HepG2 (cell line): ENCODE measurements around the gene CCL7. TPM values are rescaled to one million over a fixed set of nuclear protein-coding genes. Genes with fewer than 3 reads are reported as not detected.

ENCODE experiments used
- ATAC-seq: fragments of 200-7000 bp; cut with Tn5 transposase; 3 replicates; pipeline ENCODE4 v1.9.1; 2020; ENCODE audit warnings: mild to moderate bottlenecking, moderate library complexity
- BruUV-seq: library from RNA; stranded (reverse); fragments of 400-500 nt; replicated peaks from 2 replicates; lab custom pipeline; 2021; lab: Mats Ljungman, UMichigan
- CTCF ChIA-PET: fragments of 300-600 bp; formaldehyde crosslinking; extraction: SDS; loops from one replicate; lab custom pipeline; 2021; ENCODE audit warnings: low total read pairs, inconsistent platforms, low intra/inter-chr PET ratio; lab: Yijun Ruan, JAX
- POLR2A ChIA-PET: fragments of 350-600 bp; sonication (Branson Sonifier 250); formaldehyde crosslinking; loops from one replicate; lab custom pipeline; 2020; ENCODE audit warnings: antibody characterized with exemption, inconsistent platforms; lab: Yijun Ruan, JAX
- DNase-seq: peaks from one replicate; pipeline ENCODE4 v3.0.0-alpha.2; 2015; ENCODE audit warnings: low spot score
- FAIRE-seq: peaks from 3 replicates; lab custom pipeline; 2011; peaks lifted over from hg19 to GRCh38; lab: Jason Lieb, UNC
- H2AFZ ChIP-seq: one replicate; pipeline ENCODE4 v1.6.1; 2011; ENCODE audit warnings: low read length, inconsistent platforms
- H3K27ac ChIP-seq: fragments of 300-600 bp; 3 replicates; pipeline ENCODE4 v1.8.0; 2011; ENCODE audit warnings: mixed run types, mild to moderate bottlenecking, mixed read lengths, low read length, inconsistent platforms; ENCODE audit not compliant: insufficient read depth; ENCODE audit errors: extremely low read length
- H3K27me3 ChIP-seq, 2 experiments: fragments of 200-600 bp in 1 of 2; 2 replicates in 1 of 2; 3 replicates in 1 of 2; pipeline versions ENCODE4 v1.6.0 to v1.8.0; 2011; ENCODE audit warnings: low read length in 2 of 2, mild to moderate bottlenecking in 2 of 2, moderate library complexity in 2 of 2, inconsistent platforms in 1 of 2; ENCODE audit not compliant: insufficient read depth in 2 of 2, control insufficient read depth in 1 of 2
- H3K36me3 ChIP-seq, 2 experiments: fragments of 200-600 bp in 1 of 2; replicated peaks in 1 of 2; 2 replicates in 1 of 2; 3 replicates in 1 of 2; pipeline versions ENCODE4 v1.5.1 to v1.8.0; 2011; ENCODE audit warnings: low read length in 2 of 2, inconsistent platforms in 1 of 2; ENCODE audit not compliant: insufficient read depth in 2 of 2, control insufficient read depth in 1 of 2
- H3K4me1 ChIP-seq: 2 replicates; pipeline ENCODE4 v1.5.1; 2012; ENCODE audit warnings: low read length, inconsistent platforms; ENCODE audit not compliant: insufficient read depth
- H3K4me2 ChIP-seq: 2 replicates; pipeline ENCODE4 v1.6.0; 2011; ENCODE audit warnings: low read depth, low read length, inconsistent platforms
- H3K4me3 ChIP-seq, 3 experiments: fragments of 200-600 bp in 1 of 3; sonication (generic), shearing (Covaris generic) in 1 of 3; replicated peaks in 1 of 3; 2 replicates each; pipeline ENCODE4 v1.5.1; 2011 to 2016; ENCODE audit warnings: low read length in 3 of 3, inconsistent platforms in 2 of 3, low read depth in 2 of 3, mild to moderate bottlenecking in 2 of 3, control low read depth in 1 of 3, mixed read lengths in 1 of 3; ENCODE audit not compliant: insufficient read depth in 1 of 3
- H3K79me2 ChIP-seq: one replicate; pipeline ENCODE4 v1.6.1; 2011; ENCODE audit warnings: low read length, inconsistent platforms; ENCODE audit not compliant: insufficient read depth
- H3K9ac ChIP-seq: 2 replicates; pipeline ENCODE4 v1.6.0; 2011; ENCODE audit warnings: mild to moderate bottlenecking, low read depth, low read length, inconsistent platforms; ENCODE audit not compliant: insufficient read depth
- H3K9me3 ChIP-seq: 2 replicates; pipeline ENCODE4 v1.5.1; 2012; ENCODE audit warnings: mild to moderate bottlenecking, low read length
- H4K20me1 ChIP-seq: 2 replicates; pipeline ENCODE4 v1.6.0; 2011; ENCODE audit warnings: inconsistent platforms, mild to moderate bottlenecking, low read length, moderate library complexity; ENCODE audit not compliant: insufficient read depth
- BRD4 ChIP-seq: sonication (generic); formaldehyde crosslinking; IDR thresholded peaks from 2 replicates; pipeline ENCODE4 v1.4.0; 2020; ENCODE audit warnings: missing genetic modification reagents
- MAFF ChIP-seq: IDR thresholded peaks from 2 replicates; pipeline ENCODE4 v1.6.1; 2011; ENCODE audit warnings: low read depth, low read length, improper control_type of control experiment
- MAFK ChIP-seq, 2 experiments: IDR thresholded peaks in 1 of 2; conservative IDR thresholded peaks in 1 of 2; 2 replicates each; pipeline ENCODE4 v1.6.1; 2011; ENCODE audit warnings: improper control_type of control experiment in 2 of 2, low read length in 2 of 2
- NFE2L2 ChIP-seq: fragments of 150-350 bp; IDR thresholded peaks from 2 replicates; pipeline ENCODE4 v1.6.1; 2014; ENCODE audit warnings: low read length
- ZNF577 ChIP-seq: sonication (generic); formaldehyde crosslinking; IDR thresholded peaks from 2 replicates; pipeline ENCODE4 v1.4.0; 2020; ENCODE audit warnings: mild to moderate bottlenecking, low read depth, missing genetic modification reagents, borderline replicate concordance
- WGBS: methylation state at CpG from one replicate; pipeline ENCODE4 v1.1.6; 2017; ENCODE audit warnings: low lambda C conversion rate; 5-methylcytosine and 5-hydroxymethylcytosine counted together
- in situ Hi-C: cut with HindIII; loops from 2 replicates; pipeline ENCODE4 v1.10.0; 2017; ENCODE audit warnings: low pct_unique_long_range_greater_than_20kb; ENCODE audit not compliant: extremely low pct_ligation_motif_present
- intact Hi-C: fragments of 100-400 bp; cut with micrococcal nuclease; formaldehyde crosslinking; loops from one replicate; pipeline ENCODE4 v1.10.0; 2022; ENCODE audit not compliant: unreplicated experiment
- polyA plus RNA-seq, 8 experiments: library from polyadenylated mRNA; depleted of rRNA in 3 of 8; stranded (reverse) in 7 of 8; unstranded in 1 of 8; fragments of >200 nt; fragmentation: Illumina TruSeq in 4 of 8; extraction: Trizol in 4 of 8; gene quantifications; 2 replicates each; pipeline versions ENCODE4 v1.2.1 to v1.2.3, GENCODE V29; 2011 to 2016; ENCODE audit warnings: low read depth in 4 of 8, missing spikeins in 1 of 8, mixed read lengths in 1 of 8; ENCODE audit not compliant: insufficient read depth in 1 of 8
- total RNA-seq, 5 experiments: library from RNA; depleted of rRNA; stranded (reverse); fragments of >200 nt; fragmentation: Illumina TruSeq; extraction: Trizol; gene quantifications; 2 replicates each; pipeline ENCODE4 v1.2.3, GENCODE V29; 2016; ENCODE audit warnings: low read depth in 1 of 5
- TF ChIP-seq, protein P1 (sequence below): sonication (generic); formaldehyde crosslinking; IDR thresholded peaks from 2 replicates; pipeline ENCODE4 v1.4.0; 2020; ENCODE audit warnings: missing genetic modification reagents, borderline replicate concordance
- TF ChIP-seq, protein P2 (sequence below): sonication (generic); formaldehyde crosslinking; IDR thresholded peaks from 2 replicates; pipeline ENCODE4 v1.4.0; 2020; ENCODE audit warnings: mild to moderate bottlenecking, missing genetic modification reagents

CCL7 gene
- total and polyA plus RNA-seq, 2 of the 13 experiments (the other 11 are each of a cell fraction or from before 2014, with no cell fraction given): not detected

DNA sequence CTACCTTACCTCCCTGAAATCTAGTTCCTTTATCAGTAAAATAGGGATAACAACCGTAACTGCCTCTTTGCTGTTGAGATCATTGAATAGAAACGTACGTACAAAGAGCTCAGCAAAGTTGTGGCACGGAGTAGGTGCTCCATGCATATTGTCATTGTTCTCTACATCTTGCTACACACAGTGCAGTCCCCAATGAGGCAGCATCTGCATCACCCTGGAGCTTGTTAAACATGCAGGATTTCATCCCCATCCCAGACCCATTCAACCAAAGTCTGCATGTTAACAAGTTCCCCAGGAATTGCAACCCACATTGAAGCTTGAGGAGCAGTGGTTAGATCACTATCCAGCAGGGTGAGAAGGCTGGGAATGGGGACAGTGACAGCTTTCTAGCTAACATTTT, 48.6 kb upstream of the CCL7 start (continued):
- TF ChIP-seq ZNF577 (CRISPR knock-in tag): no peak
- no peak for TF ChIP-seq BRD4 (CRISPR knock-in tag)

DNA sequence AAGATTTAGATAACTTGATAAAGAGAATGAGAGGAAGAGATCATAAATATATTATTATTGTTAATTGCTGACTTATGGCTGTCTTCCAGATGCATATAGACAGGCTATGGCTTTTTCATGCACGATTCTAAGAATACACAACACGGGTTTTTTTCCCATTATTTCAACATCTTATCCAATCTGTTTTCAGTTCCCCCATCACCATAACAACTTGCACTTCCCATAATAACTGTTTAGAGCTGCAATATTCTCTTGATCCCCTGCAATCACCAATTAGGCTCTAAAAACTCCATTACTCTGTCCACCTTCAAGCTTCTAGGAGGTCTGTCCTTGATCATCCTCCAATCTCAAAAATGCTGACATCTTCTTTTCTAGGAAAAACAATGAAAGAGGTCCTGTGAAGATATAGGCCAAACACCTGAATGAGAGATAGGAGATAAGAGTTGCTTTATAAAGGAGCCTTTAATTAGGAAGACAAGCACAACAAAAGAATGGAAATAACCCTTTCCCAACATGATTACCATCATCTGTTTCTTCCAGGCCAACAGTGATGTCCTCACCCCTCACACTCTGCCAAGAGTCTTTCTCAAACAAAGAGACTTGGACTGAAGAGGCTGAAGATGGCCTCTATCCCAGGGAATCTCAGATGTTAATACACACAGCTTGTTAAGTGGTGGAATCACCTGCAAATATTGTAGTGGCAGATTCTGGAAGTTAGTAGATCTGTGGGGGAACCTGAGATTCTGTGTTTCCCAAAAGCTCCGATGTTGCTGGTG, 47.1 kb upstream of the CCL7 start:
- no peak for DNase-seq
- Histone ChIP-seq H3K4me3 (no peak overlapping the region), H3K36me3 (no peaks in the 10 kb centered on the region), H4K20me1 (no peaks in the 10 kb centered on the region), H3K4me2 (no peak overlapping the region), H3K9ac (no peak overlapping the region), H3K9me3 (peaks cover 38% of the 10 kb centered on the region), H3K27me3 (no peaks in the 10 kb centered on the region; a peak in 1 of 5 replicates), H3K27ac (no peak overlapping the region), H2AFZ (no peak overlapping the region), H3K79me2 (no peaks in the 10 kb centered on the region), H3K4me1 (no peaks in the 10 kb centered on the region)
- ATAC-seq: no peak
- ChIA-PET CTCF (no interaction called here), POLR2A (no interaction called here)
- no peak for FAIRE-seq
- no TSS peak for BruUV-seq
- TF ChIP-seq NFE2L2 (no peak), MAFK (conservative IDR thresholded peaks at IDR 0.05 in 1 of 2, IDR thresholded peaks at IDR 0.05 in 1 of 2; ENCODE audit: low read length in 2 of 2) (peak; percentile 83 to 90), MAFF (peak; percentile 83)
- TF ChIP-seq, protein P1, sequence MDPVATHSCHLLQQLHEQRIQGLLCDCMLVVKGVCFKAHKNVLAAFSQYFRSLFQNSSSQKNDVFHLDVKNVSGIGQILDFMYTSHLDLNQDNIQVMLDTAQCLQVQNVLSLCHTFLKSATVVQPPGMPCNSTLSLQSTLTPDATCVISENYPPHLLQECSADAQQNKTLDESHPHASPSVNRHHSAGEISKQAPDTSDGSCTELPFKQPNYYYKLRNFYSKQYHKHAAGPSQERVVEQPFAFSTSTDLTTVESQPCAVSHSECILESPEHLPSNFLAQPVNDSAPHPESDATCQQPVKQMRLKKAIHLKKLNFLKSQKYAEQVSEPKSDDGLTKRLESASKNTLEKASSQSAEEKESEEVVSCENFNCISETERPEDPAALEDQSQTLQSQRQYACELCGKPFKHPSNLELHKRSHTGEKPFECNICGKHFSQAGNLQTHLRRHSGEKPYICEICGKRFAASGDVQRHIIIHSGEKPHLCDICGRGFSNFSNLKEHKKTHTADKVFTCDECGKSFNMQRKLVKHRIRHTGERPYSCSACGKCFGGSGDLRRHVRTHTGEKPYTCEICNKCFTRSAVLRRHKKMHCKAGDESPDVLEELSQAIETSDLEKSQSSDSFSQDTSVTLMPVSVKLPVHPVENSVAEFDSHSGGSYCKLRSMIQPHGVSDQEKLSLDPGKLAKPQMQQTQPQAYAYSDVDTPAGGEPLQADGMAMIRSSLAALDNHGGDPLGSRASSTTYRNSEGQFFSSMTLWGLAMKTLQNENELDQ: no peak
- TF ChIP-seq, protein P2, sequence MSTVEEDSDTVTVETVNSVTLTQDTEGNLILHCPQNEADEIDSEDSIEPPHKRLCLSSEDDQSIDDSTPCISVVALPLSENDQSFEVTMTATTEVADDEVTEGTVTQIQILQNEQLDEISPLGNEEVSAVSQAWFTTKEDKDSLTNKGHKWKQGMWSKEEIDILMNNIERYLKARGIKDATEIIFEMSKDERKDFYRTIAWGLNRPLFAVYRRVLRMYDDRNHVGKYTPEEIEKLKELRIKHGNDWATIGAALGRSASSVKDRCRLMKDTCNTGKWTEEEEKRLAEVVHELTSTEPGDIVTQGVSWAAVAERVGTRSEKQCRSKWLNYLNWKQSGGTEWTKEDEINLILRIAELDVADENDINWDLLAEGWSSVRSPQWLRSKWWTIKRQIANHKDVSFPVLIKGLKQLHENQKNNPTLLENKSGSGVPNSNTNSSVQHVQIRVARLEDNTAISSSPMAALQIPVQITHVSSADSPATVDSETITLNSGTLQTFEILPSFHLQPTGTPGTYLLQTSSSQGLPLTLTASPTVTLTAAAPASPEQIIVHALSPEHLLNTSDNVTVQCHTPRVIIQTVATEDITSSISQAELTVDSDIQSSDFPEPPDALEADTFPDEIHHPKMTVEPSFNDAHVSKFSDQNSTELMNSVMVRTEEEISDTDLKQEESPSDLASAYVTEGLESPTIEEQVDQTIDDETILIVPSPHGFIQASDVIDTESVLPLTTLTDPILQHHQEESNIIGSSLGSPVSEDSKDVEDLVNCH (CRISPR knock-in tag): no peak
- intact Hi-C loops (no loop called here), in situ Hi-C loops (no loop called here)
- WGBS: 30% methylated on average over 3 of the region's 3 CpGs
